ENCODE measurements around the gene MESP2. TPM values are rescaled to one million over a fixed set of nuclear protein-coding genes. Genes with fewer than 3 reads are reported as not detected.

MESP2 gene
- total and polyA plus RNA-seq, 9 of the 15 experiments (the other 6 are each of a cell fraction or from before 2014, with no cell fraction given): 0.08 to 0.82 (median 0.37) TPM

DNA sequence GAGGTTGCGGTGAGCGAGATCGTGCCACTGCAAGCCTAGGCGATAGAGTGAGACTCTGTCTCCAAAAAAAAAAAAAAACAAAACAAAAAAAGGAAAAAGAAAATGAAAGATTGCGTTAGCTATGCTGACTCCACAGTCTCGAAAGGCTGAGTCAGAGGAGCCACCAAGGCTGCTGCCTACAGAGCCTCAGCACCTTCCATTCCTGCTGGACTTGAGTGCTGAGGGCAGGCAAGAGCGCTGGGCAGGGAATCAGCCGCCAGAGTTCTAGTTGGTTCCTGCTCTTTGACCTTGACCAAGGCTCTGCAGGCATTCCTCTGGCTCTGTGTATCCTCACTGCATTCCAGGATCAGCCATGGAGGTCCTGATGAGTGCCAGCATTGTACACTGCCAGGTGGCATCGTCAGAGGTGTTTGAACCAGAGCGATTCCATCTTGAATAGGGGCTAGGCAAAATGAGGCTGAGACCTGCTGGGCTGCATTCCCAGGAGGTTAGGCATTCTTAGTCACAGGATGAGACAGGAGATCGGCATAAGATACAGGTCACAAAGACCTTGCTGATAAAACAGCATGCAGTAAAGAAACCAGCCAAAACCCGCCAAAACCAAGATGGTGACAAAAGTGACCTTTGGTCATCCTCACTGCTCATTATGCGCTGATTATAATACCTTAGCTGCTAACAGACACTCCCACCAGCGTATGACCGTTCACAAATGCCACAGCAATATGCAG is 5.9 kb downstream of the MESP2 start (continued):
- no peak for TF ChIP-seq ZC3H11A (IDR thresholded peaks at IDR 0.05; ENCODE audit: low read depth, low read length)
- no peak for TF ChIP-seq MYNN (IDR thresholded peaks at IDR 0.05)
- no peak for TF ChIP-seq MYNN (CRISPR knock-in tag; IDR thresholded peaks at IDR 0.05)
- TF ChIP-seq, protein P1, sequence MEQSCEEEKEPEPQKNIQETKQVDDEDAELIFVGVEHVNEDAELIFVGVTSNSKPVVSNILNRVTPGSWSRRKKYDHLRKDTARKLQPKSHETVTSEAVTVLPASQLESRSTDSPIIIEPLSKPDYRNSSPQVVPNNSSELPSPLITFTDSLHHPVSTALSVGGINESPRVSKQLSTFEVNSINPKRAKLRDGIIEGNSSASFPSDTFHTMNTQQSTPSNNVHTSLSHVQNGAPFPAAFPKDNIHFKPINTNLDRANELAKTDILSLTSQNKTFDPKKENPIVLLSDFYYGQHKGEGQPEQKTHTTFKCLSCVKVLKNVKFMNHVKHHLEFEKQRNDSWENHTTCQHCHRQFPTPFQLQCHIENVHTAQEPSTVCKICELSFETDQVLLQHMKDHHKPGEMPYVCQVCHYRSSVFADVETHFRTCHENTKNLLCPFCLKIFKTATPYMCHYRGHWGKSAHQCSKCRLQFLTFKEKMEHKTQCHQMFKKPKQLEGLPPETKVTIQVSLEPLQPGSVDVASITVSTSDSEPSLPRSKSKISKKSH (CRISPR knock-in tag; IDR thresholded peaks at IDR 0.05): no peak
- TF ChIP-seq, protein P2, sequence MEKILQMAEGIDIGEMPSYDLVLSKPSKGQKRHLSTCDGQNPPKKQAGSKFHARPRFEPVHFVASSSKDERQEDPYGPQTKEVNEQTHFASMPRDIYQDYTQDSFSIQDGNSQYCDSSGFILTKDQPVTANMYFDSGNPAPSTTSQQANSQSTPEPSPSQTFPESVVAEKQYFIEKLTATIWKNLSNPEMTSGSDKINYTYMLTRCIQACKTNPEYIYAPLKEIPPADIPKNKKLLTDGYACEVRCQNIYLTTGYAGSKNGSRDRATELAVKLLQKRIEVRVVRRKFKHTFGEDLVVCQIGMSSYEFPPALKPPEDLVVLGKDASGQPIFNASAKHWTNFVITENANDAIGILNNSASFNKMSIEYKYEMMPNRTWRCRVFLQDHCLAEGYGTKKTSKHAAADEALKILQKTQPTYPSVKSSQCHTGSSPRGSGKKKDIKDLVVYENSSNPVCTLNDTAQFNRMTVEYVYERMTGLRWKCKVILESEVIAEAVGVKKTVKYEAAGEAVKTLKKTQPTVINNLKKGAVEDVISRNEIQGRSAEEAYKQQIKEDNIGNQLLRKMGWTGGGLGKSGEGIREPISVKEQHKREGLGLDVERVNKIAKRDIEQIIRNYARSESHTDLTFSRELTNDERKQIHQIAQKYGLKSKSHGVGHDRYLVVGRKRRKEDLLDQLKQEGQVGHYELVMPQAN (IDR thresholded peaks at IDR 0.05; ENCODE audit: borderline replicate concordance): no peak
- TF ChIP-seq ZNF184 (CRISPR knock-in tag; IDR thresholded peaks at IDR 0.05): no peak
- TF ChIP-seq CXXC5 (CRISPR knock-in tag; IDR thresholded peaks at IDR 0.05): peak; percentile 88
- TF ChIP-seq, protein P3, sequence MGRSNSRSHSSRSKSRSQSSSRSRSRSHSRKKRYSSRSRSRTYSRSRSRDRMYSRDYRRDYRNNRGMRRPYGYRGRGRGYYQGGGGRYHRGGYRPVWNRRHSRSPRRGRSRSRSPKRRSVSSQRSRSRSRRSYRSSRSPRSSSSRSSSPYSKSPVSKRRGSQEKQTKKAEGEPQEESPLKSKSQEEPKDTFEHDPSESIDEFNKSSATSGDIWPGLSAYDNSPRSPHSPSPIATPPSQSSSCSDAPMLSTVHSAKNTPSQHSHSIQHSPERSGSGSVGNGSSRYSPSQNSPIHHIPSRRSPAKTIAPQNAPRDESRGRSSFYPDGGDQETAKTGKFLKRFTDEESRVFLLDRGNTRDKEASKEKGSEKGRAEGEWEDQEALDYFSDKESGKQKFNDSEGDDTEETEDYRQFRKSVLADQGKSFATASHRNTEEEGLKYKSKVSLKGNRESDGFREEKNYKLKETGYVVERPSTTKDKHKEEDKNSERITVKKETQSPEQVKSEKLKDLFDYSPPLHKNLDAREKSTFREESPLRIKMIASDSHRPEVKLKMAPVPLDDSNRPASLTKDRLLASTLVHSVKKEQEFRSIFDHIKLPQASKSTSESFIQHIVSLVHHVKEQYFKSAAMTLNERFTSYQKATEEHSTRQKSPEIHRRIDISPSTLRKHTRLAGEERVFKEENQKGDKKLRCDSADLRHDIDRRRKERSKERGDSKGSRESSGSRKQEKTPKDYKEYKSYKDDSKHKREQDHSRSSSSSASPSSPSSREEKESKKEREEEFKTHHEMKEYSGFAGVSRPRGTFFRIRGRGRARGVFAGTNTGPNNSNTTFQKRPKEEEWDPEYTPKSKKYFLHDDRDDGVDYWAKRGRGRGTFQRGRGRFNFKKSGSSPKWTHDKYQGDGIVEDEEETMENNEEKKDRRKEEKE (IDR thresholded peaks at IDR 0.05; ENCODE audit: borderline replicate concordance in 1 of 2, control insufficient read depth in 1 of 2, low read depth in 2 of 2, low read length in 1 of 2): no peak
- TF ChIP-seq SMAD3 (CRISPR knock-in tag; conservative IDR thresholded peaks at IDR 0.05): peak; percentile 99
- TF ChIP-seq HMG20A (CRISPR knock-in tag; conservative IDR thresholded peaks at IDR 0.05): peak; percentile 92; the same call in 1 of the 2 replicates
- TF ChIP-seq NFATC3 (IDR thresholded peaks at IDR 0.05): no peak
